Suprapubic skin (tissue), 3 donors: ENCODE measurements around the gene KRT36.

Experiments used
- CTCF ChIP-seq, 2 donors: fragments of 200-600 bp in 1 of 2; fragments of 450-650 bp in 1 of 2; sonication (generic) in 1 of 2; IDR thresholded peaks; one replicate each; pipeline ENCODE4 v1.5.1; 2016 to 2019; ENCODE audit warnings: antibody characterized with exemption in 2 of 2, mild to moderate bottlenecking in 1 of 2, moderate library complexity in 1 of 2
- EP300 ChIP-seq: sonication (generic); formaldehyde crosslinking; IDR thresholded peaks from one replicate; pipeline ENCODE4 v1.6.1; 2017; ENCODE audit warnings: antibody characterized with exemption
- POLR2A ChIP-seq, 2 donors: fragments of 450-650 bp; IDR thresholded peaks; one replicate each; pipeline ENCODE4 v1.6.1; 2017; ENCODE audit warnings: antibody characterized with exemption in 2 of 2, mild to moderate bottlenecking in 2 of 2, moderate library complexity in 2 of 2

DNA sequence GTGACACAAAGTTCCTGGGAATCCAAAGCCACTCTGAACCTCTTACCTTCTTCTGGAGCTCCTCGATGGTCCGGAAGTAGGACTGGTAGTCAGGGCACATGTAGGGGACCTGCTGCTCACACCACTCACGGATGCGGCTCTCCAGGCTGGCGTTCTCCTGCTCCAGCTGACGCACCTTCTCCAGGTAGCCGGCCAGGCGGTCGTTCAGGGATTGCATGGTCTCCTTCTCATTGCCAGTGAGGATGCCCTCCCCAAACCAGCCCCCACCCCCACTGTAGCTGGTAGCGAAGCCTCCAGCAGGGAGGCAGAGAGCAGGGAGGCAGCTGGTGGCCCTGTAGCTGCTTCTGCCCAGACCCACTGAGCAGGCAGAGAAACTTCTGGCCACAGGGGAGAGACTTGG, 9.1 kb downstream of the KRT36 start:
- TF ChIP-seq CTCF (IDR thresholded peaks at IDR 0.05) (no peak), POLR2A (IDR thresholded peaks at IDR 0.05) (no peak), EP300 (no peak)
